ENCODE measurements around the gene SGMS2. TPM values are rescaled to one million over a fixed set of nuclear protein-coding genes. Genes with fewer than 3 reads are reported as not detected.

The SGMS2 gene
- total and polyA plus RNA-seq, 2 of the 4 experiments (the other 2 are of a cell fraction), result 13.4 to 37.5 TPM

- WGBS, 2 experiments (ENCODE audit: extremely low coverage in 2 of 2, insufficient read length in 1 of 2), result no CpG with 5 or more reads among the region's 4 CpGs
- Histone ChIP-seq H4K20me1 (ENCODE audit: insufficient read depth, low read length) (no peaks in the 10 kb centered on the region), H3K27ac (ENCODE audit: insufficient read depth, low read length) (no peak overlapping the region), H3K4ac (ENCODE audit: low read depth, low read length) (no peak overlapping the region), H4K91ac (ENCODE audit: insufficient read depth, low read depth, low read length) (no peak overlapping the region), H3K36me3 (ENCODE audit: control insufficient read depth, insufficient read depth, low read length) (no peaks in the 10 kb centered on the region), H3K4me3 (ENCODE audit: insufficient read depth, low read depth, low read length) (no peak overlapping the region), H2AK9ac (replicated peaks; ENCODE audit: low read depth, low read length, poor library complexity) (no peak overlapping the region), H3K14ac (replicated peaks; ENCODE audit: low read depth, low read length) (no peak overlapping the region), H2BK5ac (ENCODE audit: low read depth, low read length, poor library complexity, severe bottlenecking) (no peak overlapping the region), H3K79me1 (ENCODE audit: low read depth in 1 of 2, low read length in 2 of 2) (no peaks in the 10 kb centered on the region), H3K9me1 (ENCODE audit: insufficient read depth, low read length) (peaks cover 2% of the 10 kb centered on the region; the same call in 1 of the 2 replicates), H2BK120ac (ENCODE audit: low read depth, low read length) (no peak overlapping the region; the same call in 1 of the 2 replicates), H3K4me2 (ENCODE audit: low read depth, low read length) (no peak overlapping the region), H2BK15ac (ENCODE audit: low read depth, low read length) (no peak overlapping the region), H4K5ac (ENCODE audit: low read depth, low read length) (no peak overlapping the region), H2BK20ac (ENCODE audit: low read depth, low read length) (no peak overlapping the region), H4K8ac (ENCODE audit: low read depth in 2 of 2, low read length in 2 of 2) (no peak overlapping the region), H3K9ac (ENCODE audit: low read depth, low read length) (no peak overlapping the region), H3K56ac (ENCODE audit: extremely low read depth, insufficient read depth, low read length) (no peak overlapping the region), H3K23ac (ENCODE audit: low read depth, low read length) (no peak overlapping the region), H3K9me3 (ENCODE audit: control insufficient read depth, insufficient read depth, low read length) (peaks cover 3% of the 10 kb centered on the region), H3K27me3 (ENCODE audit: control insufficient read depth, insufficient read depth, low read length) (no peaks in the 10 kb centered on the region; the same call in 1 of the 2 replicates), H3K18ac (ENCODE audit: low read depth, low read length) (no peak overlapping the region), H2AFZ (replicated peaks; ENCODE audit: low read length, poor library complexity) (no peak overlapping the region), H2AK5ac (ENCODE audit: low read depth, low read length) (no peak overlapping the region), H3K4me1 (ENCODE audit: control insufficient read depth, insufficient read depth, low read length) (no peaks in the 10 kb centered on the region)
- ChIA-PET CTCF (no interaction called here), POLR2A (ENCODE audit: unreplicated experiment) (no interaction called here)
- dilution Hi-C loops (cut with HindIII; ENCODE audit: low sequenced_read_pairs, unreplicated experiment) (no loop called here), intact Hi-C loops (cut with micrococcal nuclease) (no loop called here), in situ Hi-C loops (cut with MboI; ENCODE audit: low sequenced_read_pairs) (no loop called here)
- ATAC-seq (ENCODE audit: low read depth) (no peak), DNase-seq (no peak)
- no TSS peak for BruUV-seq (replicated peaks)
- TF ChIP-seq NFE2L2 (IDR thresholded peaks at IDR 0.05; ENCODE audit: low read depth, low read length), result no peak
- no peak for TF ChIP-seq CTCF (conservative IDR thresholded peaks at IDR 0.05; ENCODE audit: low read depth, low read length)
- no peak for TF ChIP-seq POLR2A (IDR thresholded peaks at IDR 0.05; ENCODE audit: low read depth, low read length)
- no peak for TF ChIP-seq MAFK (IDR thresholded peaks at IDR 0.05; ENCODE audit: low read depth, low read length)
- TF ChIP-seq FOS (IDR thresholded peaks at IDR 0.05; ENCODE audit: low read depth, low read length), result no peak
- TF ChIP-seq MXI1 (IDR thresholded peaks at IDR 0.05; ENCODE audit: borderline replicate concordance, low read depth, low read length), result no peak
- no peak for TF ChIP-seq RFX5 (IDR thresholded peaks at IDR 0.05; ENCODE audit: low read depth, low read length)
- no peak for TF ChIP-seq BHLHE40 (IDR thresholded peaks at IDR 0.05; ENCODE audit: low read depth, low read length)
- no peak for TF ChIP-seq RAD21 (IDR thresholded peaks at IDR 0.05; ENCODE audit: low read length)
- no peak for TF ChIP-seq ELK1 (IDR thresholded peaks at IDR 0.05; ENCODE audit: borderline replicate concordance, low read depth, low read length)
- TF ChIP-seq USF2 (IDR thresholded peaks at IDR 0.05; ENCODE audit: low read depth, low read length), result no peak
- no peak for TF ChIP-seq MAZ (IDR thresholded peaks at IDR 0.05; ENCODE audit: borderline replicate concordance, low read depth, low read length)
- no peak for TF ChIP-seq CHD1 (IDR thresholded peaks at IDR 0.05; ENCODE audit: low read depth, low read length)
- no peak for TF ChIP-seq CEBPB (IDR thresholded peaks at IDR 0.05; ENCODE audit: low read depth, low read length)
- TF ChIP-seq SMC3 (IDR thresholded peaks at IDR 0.05; ENCODE audit: low read depth, low read length), result no peak
Measured at GRCh38 chr4:107922486-107923473, 98.0 kb downstream of the SGMS2 start.
